Measurements from ENCODE around the gene ANKFY1.

GRCh38 chr17:4204710-4205173 is 59.0 kb downstream of the ANKFY1 start:
- TF ChIP-seq CTCF (IDR thresholded peaks at IDR 0.05): no peak
- no peak for TF ChIP-seq POLR2A (IDR thresholded peaks at IDR 0.05)

Measured in body of pancreas (tissue), 4 donors.